Gastroesophageal sphincter (tissue), 3 donors: Measurements from ENCODE around the gene ARHGAP1.

Experiments used
- POLR2A ChIP-seq, 2 donors: fragments of 450-650 bp; IDR thresholded peaks; one replicate each; pipeline ENCODE4 v1.6.1; 2017; ENCODE audit warnings: antibody characterized with exemption in 2 of 2, mild to moderate bottlenecking in 2 of 2, moderate library complexity in 1 of 2
- POLR2AphosphoS5 ChIP-seq: sonication (generic); formaldehyde crosslinking; IDR thresholded peaks from one replicate; pipeline ENCODE4 v1.6.1; 2017; ENCODE audit warnings: antibody characterized with exemption
- TF ChIP-seq, protein P1 (sequence below), 4 experiments: fragments of 200-600 bp in 2 of 4; fragments of 450-650 bp in 2 of 4; sonication (generic) in 1 of 4; IDR thresholded peaks; one replicate each; pipeline ENCODE4 v1.5.1; 2017 to 2019; ENCODE audit warnings: antibody characterized with exemption in 4 of 4, mild to moderate bottlenecking in 2 of 4, moderate library complexity in 2 of 4

DNA sequence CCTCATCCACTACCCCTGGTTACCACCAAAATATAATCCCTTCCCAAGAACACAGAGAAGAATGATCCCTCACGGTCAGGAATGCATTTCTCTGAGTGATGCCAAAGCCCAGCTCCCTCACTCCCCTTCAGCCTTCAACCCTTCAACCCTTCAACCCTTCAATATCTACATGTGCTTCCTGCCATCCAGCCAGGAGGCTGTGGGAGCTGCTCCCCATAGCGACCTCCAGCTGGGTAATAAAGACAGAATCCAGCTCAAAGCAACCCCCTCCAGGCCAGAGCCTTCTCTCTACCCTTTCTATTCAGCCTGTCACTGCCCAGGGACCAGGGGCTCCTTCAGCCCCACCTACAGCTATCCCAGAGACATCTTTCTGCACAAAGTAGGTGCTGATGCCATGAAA, 2.7 kb downstream of the ARHGAP1 start:
- TF ChIP-seq POLR2A (IDR thresholded peaks at IDR 0.05) (no peak), POLR2AphosphoS5 (no peak)
- TF ChIP-seq, protein P1, sequence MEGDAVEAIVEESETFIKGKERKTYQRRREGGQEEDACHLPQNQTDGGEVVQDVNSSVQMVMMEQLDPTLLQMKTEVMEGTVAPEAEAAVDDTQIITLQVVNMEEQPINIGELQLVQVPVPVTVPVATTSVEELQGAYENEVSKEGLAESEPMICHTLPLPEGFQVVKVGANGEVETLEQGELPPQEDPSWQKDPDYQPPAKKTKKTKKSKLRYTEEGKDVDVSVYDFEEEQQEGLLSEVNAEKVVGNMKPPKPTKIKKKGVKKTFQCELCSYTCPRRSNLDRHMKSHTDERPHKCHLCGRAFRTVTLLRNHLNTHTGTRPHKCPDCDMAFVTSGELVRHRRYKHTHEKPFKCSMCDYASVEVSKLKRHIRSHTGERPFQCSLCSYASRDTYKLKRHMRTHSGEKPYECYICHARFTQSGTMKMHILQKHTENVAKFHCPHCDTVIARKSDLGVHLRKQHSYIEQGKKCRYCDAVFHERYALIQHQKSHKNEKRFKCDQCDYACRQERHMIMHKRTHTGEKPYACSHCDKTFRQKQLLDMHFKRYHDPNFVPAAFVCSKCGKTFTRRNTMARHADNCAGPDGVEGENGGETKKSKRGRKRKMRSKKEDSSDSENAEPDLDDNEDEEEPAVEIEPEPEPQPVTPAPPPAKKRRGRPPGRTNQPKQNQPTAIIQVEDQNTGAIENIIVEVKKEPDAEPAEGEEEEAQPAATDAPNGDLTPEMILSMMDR (IDR thresholded peaks at IDR 0.05) = no peak
